ENCODE results near the gene THAP7.

THAP7 gene

DNA sequence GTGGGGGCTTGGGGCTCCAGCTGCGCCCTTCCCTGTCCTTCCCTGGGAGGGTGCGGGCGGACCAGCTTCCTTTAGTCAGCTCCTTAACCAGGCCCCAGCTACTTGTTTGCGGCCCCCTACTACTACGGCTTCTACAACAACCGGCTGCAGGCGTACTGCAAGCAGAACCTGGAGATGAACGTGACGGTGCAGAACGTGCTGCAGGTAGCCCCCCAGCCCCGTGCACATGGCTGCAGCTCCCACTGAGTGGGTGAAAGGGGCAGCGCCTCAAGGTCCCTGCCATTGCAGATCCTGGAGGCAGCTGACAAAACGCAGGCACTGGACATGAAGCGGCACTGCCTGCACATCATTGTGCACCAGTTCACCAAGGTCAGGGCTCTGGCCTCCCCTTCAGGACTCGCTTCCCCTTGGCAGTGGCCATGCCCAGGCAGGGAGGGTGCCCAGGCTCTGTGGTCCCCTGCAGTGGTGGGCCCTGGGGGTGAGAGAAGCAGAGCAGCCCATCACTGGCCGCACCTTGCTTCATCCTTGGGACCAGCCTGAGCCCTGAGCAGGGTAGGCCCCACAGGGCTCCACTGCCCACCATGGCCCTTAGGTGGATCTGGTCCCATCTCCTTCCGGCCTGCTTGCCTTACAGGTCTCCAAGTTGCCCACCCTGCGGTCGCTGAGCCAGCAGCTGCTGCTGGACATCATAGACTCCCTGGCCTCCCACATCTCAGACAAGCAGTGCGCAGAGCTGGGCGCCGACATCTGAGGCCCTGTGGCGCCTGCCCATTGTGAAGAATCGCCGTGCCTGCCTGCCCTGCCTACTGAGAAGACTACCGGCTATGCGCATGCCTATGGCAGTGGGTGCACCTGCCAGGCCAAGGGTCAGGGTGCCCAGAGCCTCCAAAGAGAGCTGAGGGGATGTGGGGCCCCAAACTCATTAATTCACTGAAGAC lies 5.1 kb downstream of the THAP7 start:
- TF ChIP-seq ZNF274 (IDR thresholded peaks at IDR 0.05; ENCODE audit: low read depth, low read length), result no peak
- no peak overlapping the region for H3K4me3 ChIP-seq (ENCODE audit: low read length)

DNA sequence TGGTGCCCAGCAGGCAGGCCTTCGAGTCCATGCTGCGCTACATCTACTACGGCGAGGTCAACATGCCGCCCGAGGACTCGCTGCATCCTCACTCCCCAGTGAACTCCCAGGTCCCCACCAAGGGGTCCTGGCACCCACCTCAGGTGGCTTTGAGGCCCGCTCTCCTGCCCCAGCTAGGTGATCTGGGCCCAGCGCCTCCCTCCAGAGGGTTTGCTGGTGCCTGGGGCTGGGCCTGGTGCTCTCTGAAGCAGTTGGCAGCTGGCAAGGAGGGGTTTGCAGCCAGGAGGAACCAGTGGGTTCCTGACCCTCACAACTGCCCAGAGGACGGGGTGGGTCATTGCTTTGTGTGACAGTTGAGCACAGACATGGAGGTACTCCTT lies 5.9 kb downstream of the THAP7 start:
- H3K4me3 ChIP-seq (ENCODE audit: low read length), result no peak overlapping the region
- TF ChIP-seq ZNF274 (IDR thresholded peaks at IDR 0.05; ENCODE audit: low read depth, low read length), result no peak

- no peak for TF ChIP-seq ZNF274 (IDR thresholded peaks at IDR 0.05; ENCODE audit: low read depth, low read length)
- no peak overlapping the region for H3K4me3 ChIP-seq (ENCODE audit: low read length)
Measured at GRCh38 chr22:20995329-20996030, 6.4 kb downstream of the THAP7 start.

GRCh38 chr22:20994902-20995241 lies 7.0 kb downstream of the THAP7 start:
- TF ChIP-seq ZNF274 (IDR thresholded peaks at IDR 0.05; ENCODE audit: low read depth, low read length), result no peak
- no peak overlapping the region for H3K4me3 ChIP-seq (ENCODE audit: low read length)

DNA sequence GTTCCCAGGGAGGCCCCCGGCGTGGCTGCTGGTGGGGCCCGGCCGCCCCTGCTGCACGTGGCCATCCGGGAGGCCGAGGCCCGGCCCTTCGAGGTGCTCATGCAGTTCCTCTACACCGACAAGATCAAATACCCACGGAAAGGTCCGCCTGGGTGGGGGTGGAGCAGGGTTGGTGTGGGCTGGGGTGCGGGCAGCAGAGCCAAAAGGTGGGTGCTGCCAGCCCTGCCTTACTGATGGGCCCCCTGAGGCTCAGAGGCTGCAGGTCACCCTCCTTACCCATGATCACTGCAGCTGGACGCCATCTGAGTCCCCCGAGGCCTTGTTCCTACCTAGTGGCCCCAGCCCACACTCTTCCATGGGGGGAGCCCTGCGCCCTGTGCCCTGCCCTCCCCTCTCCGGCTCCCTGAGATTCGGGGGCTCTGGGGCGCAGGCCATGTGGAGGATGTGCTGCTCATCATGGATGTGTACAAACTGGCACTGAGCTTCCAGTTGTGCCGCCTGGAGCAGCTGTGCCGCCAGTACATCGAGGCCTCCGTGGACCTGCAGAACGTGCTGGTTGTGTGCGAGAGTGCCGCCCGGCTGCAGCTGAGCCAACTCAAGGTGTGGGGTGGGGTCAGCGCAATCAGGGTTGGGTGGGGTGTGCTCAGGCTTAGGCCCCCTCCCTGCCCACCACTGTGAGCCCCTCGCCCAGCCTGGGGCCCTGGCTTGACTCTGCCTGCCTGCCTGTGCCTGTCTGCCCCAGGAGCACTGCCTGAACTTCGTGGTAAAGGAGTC lies 7.6 kb downstream of the THAP7 start:
- H3K4me3 ChIP-seq (ENCODE audit: low read length), result no peak overlapping the region
- TF ChIP-seq ZNF274 (IDR thresholded peaks at IDR 0.05; ENCODE audit: low read depth, low read length), result no peak

- no peak overlapping the region for H3K4me3 ChIP-seq (ENCODE audit: low read length)
- no peak for TF ChIP-seq ZNF274 (IDR thresholded peaks at IDR 0.05; ENCODE audit: low read depth, low read length)
Measured at GRCh38 chr22:20993304-20994127, 8.4 kb downstream of the THAP7 start.

DNA sequence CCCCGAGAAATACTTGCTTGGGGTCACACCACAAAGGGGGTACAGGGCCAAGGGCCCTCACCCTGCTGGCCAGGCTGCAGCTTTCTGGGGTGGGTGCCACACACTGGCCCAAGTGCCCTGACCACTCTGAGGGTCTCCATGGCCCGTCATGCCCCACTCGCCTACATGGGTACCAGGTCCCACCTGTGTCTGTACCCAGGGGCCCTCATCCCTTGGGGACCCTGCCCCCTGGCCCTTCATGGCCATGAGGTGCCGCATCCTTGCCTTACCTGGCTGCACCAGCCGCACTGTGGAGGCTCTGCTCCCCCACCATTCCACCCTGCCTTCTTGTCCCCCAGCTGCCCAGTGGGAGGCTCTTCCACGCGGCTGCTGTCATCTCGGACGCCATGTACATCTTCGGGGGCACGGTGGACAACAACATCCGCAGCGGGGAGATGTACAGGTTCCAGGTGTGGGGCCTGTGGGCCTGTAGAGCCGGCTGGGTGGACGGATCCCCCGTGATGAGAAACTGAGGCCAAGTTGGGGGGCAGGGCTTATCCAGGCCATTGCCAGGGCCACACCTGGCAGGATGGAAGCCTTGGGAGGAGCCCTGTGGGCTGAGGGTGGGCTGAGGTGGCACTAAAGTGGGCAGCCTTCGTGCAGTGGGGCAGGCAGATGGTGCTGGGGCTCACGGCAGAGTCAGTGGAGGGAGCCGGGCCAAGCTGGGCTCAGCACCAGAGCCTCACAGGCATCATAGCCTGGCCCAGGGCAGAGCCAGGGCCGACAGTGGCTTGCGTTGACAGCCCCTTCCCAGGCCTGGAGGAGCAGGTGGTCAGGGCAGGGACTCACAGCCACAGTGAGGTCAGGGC lies 9.2 kb downstream of the THAP7 start:
- H3K4me3 ChIP-seq (ENCODE audit: low read length), result no peak overlapping the region
- no peak for TF ChIP-seq ZNF274 (IDR thresholded peaks at IDR 0.05; ENCODE audit: low read depth, low read length)

DNA sequence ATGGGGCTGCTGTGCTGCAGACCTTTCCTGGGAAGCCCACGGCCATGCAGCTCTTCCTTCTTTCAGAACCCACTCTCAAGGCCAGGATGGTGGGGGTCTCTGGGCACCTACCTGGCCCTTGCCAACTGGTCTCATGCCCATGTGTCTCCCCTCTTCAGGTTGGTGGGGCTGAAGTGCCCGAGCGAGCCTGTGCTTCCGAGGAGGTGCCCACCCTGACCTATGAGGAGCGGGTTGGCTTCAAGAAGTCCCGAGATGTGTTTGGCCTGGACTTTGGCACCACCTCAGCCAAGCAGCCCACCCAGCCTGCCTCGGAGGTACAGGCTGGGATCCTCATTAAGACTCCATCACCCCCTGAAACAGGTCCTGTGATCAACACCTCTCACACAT lies 9.9 kb downstream of the THAP7 start:
- no peak for TF ChIP-seq ZNF274 (IDR thresholded peaks at IDR 0.05; ENCODE audit: low read depth, low read length)
- no peak overlapping the region for H3K4me3 ChIP-seq (ENCODE audit: low read length)

DNA sequence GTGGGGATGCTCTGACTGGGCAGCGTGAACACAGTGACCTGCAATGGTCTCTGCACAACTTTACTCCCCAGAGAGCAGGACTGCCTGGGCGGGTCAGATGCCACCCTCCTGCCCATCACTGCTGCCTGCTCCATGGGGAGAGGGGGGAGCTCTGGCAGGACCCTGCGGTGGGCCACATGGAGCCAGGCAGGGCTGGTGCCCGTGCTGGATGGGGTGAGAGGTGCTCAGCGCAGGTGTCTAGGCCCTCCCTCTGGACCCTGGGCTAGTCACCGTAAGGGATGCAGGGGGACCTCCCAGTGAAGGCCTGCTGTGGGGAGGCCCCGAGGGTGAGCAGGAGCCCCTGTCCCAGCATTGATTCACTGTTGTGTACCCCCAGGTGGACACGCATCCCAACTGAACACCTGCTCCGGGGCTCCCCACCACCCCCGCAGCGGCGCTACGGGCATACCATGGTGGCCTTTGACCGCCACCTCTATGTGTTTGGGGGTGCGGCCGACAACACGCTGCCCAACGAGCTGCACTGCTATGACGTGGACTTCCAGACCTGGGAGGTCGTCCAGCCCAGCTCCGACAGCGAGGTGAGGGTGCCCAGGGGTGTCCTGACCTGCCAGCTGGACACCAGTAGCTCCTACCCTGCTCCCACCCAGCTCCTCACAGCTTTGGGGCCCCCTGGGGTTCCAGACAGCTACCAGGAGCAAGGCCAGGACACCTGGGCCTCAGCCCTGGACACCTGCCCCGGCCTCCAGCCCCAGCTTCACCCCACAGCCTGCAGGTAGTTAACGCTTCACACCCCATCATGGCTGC lies 10.5 kb downstream of the THAP7 start:
- no peak for TF ChIP-seq ZNF274 (IDR thresholded peaks at IDR 0.05; ENCODE audit: low read depth, low read length)
- H3K4me3 ChIP-seq (ENCODE audit: low read length), result no peak overlapping the region

DNA sequence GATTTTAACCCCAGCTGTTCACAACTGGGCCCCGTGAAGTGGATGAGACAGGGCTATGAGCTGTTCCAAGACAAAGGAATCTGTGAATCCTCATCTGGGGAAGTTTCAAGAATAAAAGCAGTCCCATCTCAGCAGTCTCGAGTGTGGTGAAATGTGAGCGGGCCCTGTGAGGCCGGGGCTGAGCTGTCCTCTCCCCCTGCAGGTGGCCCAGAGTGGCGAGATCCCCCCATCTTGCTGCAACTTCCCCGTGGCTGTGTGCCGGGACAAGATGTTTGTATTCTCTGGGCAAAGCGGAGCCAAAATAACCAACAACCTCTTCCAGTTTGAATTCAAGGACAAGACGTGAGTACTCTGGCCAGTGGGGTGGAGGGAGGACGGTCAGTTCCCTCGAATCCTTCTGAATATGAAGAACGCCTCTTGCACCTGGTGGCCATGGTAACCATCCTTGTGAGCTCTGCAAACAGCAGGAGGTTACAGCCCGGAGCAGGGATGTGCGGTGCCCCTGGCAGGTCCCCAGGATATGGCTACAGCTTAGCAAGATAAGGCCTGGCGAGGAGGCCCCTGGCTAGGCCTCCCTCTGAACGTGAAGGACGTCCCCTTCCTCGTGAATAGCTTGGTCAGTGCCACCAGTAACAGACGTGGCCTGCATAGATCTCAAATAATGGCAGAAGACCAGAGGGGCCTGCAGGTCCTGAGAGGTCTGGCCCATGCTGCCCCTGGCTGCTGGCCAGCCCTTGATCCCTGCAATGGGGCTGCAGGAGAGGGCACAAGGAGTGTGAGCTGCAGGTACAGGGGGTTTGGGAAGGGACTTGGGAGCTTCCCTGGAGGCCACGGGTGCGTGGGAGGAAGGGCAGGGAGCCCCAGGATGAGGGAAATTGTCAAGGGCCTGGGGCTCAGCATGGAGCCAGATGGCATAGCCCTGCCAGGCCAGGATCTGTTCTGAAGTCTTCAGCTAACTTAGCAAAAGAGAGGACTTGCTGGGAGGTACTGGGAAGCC lies 11.4 kb downstream of the THAP7 start:
- no peak overlapping the region for H3K4me3 ChIP-seq (ENCODE audit: low read length)
- TF ChIP-seq ZNF274 (IDR thresholded peaks at IDR 0.05; ENCODE audit: low read depth, low read length), result no peak
